GM19099 (cell line): ENCODE measurements around the gene SART3.

ENCODE experiments used
- POLR2A ChIP-seq: IDR thresholded peaks from 3 replicates; pipeline ENCODE4 v1.6.1; 2011; ENCODE audit warnings: low read depth; ENCODE audit not compliant: insufficient read length; ENCODE audit errors: extremely low read depth

SART3 gene

GRCh38 chr12:108602209-108602705 lies 41.3 kb upstream of the SART3 start:
- TF ChIP-seq POLR2A, result no peak

GRCh38 chr12:108600702-108601007 lies 39.7 kb upstream of the SART3 start:
- no peak for TF ChIP-seq POLR2A

- no peak for TF ChIP-seq POLR2A
These were observed 39.2 kb upstream of the SART3 start for GRCh38 chr12:108599948-108600701.

GRCh38 chr12:108599541-108599940 lies 38.6 kb upstream of the SART3 start:
- no peak for TF ChIP-seq POLR2A

- TF ChIP-seq POLR2A, result no peak
These were observed 37.7 kb upstream of the SART3 start for GRCh38 chr12:108598553-108599250.

GRCh38 chr12:108597559-108598471 lies 36.8 kb upstream of the SART3 start, which contains the start of gene TMEM119:
TSS of gene TMEM119 (minus strand) at chr12:108598084. CDS start at chr12:108592383, 5,701 bp downstream.
- no peak for TF ChIP-seq POLR2A

GRCh38 chr12:108596854-108597558 lies 36.0 kb upstream of the SART3 start:
- TF ChIP-seq POLR2A, result no peak

GRCh38 chr12:108595711-108596647 lies 35.0 kb upstream of the SART3 start:
- no peak for TF ChIP-seq POLR2A

- no peak for TF ChIP-seq POLR2A
These were observed 34.2 kb upstream of the SART3 start for GRCh38 chr12:108594960-108595710.

GRCh38 chr12:108594323-108594903 lies 33.4 kb upstream of the SART3 start:
- TF ChIP-seq POLR2A, result no peak

GRCh38 chr12:108592033-108592909 lies 31.3 kb upstream of the SART3 start:
- no peak for TF ChIP-seq POLR2A
